Stimulated activated CD8-positive, alpha-beta memory T cell treated with anti-CD3 and anti-CD28 coated beads, Interleukin-2, amount 100 ng/mL, for 48 hours (primary cell): ENCODE measurements around the gene NEK9.

ENCODE experiments used
- DNase-seq, 2 donors: peaks; one replicate each; pipeline ENCODE4 v3.0.0-alpha.2; 2020; ENCODE audit warnings: low read depth in 2 of 2

NEK9 gene

DNA sequence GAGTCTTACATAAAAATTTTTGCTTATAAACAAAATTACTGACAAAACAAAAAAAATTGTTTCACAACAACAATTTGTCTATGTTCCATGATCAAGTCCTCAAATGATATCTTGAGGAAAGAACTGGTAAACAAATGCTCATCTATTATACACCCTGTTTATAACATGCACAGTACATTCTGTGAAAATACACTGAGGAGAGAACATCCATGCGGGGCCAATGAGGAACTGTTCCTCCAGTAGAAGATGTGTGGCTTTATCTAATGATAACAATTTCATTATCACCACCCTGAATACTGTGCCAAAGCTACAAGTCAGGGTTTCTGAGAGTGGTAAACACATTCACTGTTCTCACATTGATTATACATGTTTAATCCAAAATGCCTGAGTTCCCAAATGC is 86.3 kb downstream of the NEK9 start:
- DNase-seq, result no peak

DNA sequence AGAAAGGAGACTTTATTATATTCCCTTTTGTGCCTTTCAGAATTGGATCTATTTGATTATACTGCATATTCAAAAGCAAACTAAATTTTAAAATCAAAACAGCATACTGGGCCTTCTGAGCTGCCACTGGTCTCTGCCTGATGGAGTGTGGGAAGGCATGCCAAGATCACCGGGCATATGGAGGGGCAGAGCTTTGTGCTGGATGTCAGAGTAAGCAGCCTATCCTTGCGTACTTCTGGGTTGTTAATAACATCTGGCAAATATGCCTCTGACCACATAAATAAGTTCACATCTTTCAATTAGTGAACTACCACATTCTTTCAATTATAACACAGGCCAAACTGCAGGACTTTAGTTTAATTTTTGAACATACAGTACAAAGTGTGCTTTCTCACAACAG is 93.9 kb downstream of the NEK9 start:
- no peak for DNase-seq

DNA sequence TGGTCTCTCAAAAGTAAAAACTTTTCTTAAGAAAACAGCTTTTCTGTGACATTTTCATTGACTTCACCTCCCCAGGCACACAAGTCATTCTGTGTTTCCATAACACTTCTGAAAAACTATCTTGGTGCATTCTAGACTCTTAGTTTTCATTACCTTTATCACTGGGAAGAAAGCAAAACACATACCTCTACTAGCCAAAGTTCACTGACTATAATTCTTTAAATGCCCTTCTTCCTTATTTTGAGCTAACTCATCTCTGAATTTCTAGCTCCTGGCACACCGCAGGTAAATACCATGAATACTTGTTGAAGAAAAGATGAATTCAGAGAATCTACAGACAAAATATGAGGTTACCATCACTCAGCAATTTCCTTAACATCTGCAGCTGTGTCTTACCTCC is 96.7 kb downstream of the NEK9 start:
- DNase-seq, result no peak
